GM10248 (cell line): ENCODE results near the gene FIBIN.

Experiments used
- CTCF ChIA-PET: fragments of 300-600 bp; sonication (Branson Sonifier 250); formaldehyde crosslinking; extraction: SDS; loops from one replicate; lab custom pipeline; 2021; ENCODE audit warnings: antibody characterized with exemption; lab: Yijun Ruan, JAX
- POLR2A ChIA-PET: fragments of 350-650 bp; sonication (Branson Sonifier 250); formaldehyde crosslinking; extraction: SDS; loops from one replicate; lab custom pipeline; 2020; ENCODE audit warnings: antibody characterized with exemption; lab: Yijun Ruan, JAX
- DNase-seq: peaks from one replicate; pipeline ENCODE4 v3.0.0; 2012; ENCODE audit errors: extremely low spot score
- TF ChIP-seq, protein P1 (sequence below): IDR thresholded peaks from 2 replicates; pipeline ENCODE4 v1.5.1; 2012; ENCODE audit warnings: mild to moderate bottlenecking, low read depth; ENCODE audit errors: extremely low read depth, missing control alignments, control extremely low read depth

The FIBIN gene

DNA sequence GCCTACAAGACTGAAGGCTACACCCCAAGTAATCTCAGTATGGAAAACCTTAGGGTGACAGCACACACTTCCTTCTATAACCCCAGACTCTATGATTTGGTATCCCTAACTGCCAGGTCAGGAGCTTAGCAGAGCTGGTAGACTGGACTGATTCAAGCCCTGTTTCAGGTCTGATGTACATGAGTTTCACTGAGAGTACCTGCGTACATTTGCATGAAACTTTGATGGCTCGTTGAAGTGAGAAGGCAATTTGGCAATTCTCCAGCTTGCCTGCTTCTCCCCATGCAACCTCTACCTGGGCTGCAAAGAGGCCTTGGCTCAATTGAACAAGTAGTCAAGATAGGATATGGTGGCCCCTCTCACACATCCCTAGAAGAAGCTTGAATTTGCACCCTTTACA lies 10.2 kb downstream of the FIBIN start:
- POLR2A ChIA-PET: no interaction called here
- TF ChIP-seq, protein P1, sequence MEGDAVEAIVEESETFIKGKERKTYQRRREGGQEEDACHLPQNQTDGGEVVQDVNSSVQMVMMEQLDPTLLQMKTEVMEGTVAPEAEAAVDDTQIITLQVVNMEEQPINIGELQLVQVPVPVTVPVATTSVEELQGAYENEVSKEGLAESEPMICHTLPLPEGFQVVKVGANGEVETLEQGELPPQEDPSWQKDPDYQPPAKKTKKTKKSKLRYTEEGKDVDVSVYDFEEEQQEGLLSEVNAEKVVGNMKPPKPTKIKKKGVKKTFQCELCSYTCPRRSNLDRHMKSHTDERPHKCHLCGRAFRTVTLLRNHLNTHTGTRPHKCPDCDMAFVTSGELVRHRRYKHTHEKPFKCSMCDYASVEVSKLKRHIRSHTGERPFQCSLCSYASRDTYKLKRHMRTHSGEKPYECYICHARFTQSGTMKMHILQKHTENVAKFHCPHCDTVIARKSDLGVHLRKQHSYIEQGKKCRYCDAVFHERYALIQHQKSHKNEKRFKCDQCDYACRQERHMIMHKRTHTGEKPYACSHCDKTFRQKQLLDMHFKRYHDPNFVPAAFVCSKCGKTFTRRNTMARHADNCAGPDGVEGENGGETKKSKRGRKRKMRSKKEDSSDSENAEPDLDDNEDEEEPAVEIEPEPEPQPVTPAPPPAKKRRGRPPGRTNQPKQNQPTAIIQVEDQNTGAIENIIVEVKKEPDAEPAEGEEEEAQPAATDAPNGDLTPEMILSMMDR: no peak
- DNase-seq: no peak
- CTCF ChIA-PET: no interaction called here

DNA sequence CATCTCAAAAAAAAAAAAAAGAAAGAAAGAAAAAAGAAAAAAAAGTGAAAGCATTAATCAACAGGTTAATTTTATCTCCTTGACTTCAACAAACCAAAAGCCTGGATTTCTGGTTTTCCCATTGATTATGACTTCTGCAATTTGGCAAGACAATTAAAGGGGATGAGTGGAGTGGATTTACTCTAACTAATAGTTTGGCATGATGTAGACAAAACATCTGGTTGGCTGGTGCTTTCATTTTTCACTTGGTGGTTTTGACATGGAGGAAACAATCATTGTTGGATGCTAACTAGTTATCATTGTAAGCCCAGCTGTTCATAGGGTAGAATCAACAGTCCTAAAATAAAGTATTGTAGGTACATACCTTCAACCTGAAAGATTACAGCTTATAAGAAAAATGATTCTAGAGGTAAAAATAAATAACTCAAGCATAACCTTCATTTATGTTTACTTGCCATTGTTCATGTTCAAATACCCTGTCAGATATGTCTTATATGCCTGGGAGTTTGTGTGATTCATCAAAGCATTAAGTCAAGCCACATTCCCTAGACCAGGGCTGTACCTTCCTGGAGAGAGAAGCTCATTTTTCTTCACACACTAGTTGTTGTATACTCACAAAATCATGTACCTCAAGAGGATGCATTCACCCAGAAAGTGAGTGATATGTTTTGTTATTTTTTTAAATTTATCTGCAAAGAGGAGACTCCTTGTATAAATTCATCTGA lies 15.1 kb downstream of the FIBIN start:
- no peak for DNase-seq
- TF ChIP-seq, protein P1: no peak
- ChIA-PET POLR2A (no interaction called here), CTCF (no interaction called here)

DNA sequence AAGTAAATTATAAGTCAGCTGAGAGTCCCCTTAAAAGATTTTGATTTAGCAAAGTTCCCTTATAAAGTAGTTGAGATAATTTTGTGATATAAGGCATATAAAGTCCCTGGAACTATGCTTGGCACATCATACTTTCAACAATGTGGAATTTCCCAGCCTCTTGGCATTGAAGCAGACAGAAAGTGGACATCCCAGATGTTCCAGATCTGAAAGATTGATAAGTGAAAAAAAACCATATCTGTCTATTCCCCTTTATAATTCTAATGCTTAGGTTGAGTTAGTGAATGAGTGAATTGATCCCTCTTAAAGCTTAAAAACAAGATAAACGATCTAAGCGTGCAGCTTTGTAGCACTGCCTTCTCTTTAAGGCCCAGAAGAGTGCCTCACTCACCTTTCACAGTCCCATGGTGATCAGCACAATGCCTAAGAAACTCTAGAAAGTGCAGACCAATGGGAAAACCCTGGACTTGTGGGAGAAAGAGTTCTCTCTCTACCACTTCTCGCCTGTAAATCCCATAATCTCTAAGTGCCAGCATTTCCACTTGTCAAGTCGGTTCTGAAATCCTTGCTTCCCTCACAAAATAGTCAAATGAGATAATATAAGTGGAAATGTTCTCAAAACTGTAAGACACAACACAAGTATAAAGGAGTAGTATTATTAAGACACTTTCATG lies 17.8 kb downstream of the FIBIN start:
- TF ChIP-seq, protein P1: no peak
- CTCF ChIA-PET: no interaction called here
- POLR2A ChIA-PET: no interaction called here
- no peak for DNase-seq

DNA sequence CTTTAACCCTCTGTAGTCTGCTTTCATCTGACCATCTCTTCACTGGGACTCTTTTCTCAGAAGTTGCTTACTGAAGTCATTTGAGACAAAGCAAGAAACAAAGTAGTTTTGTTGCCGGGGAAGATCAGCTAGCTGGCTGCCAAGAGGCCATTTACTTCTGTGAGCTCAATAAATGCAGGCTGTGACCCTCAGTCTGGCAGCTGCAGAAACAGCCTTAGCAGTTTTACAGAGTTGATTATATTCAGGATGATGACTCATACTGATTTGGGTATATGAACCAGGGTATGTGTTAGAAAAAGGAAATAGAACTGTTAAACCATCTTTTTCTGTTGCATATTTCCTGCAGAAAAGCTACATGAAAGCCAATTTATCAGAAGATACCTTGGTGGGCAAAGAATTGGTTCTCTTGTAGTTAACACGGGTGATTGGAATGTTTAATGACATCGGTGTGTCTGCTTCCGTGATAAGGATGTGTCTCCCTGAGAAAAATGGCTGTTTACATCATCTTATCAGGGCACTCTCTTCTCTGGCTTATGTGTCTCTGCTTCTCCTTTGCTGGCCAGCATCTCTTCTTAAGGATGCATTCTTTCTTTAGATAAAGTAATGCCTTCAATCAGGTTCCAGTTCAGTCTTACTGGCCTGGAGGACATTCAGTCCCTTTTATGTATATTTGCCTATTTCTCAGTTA lies 18.5 kb downstream of the FIBIN start:
- ChIA-PET CTCF (no interaction called here), POLR2A (no interaction called here)

DNA sequence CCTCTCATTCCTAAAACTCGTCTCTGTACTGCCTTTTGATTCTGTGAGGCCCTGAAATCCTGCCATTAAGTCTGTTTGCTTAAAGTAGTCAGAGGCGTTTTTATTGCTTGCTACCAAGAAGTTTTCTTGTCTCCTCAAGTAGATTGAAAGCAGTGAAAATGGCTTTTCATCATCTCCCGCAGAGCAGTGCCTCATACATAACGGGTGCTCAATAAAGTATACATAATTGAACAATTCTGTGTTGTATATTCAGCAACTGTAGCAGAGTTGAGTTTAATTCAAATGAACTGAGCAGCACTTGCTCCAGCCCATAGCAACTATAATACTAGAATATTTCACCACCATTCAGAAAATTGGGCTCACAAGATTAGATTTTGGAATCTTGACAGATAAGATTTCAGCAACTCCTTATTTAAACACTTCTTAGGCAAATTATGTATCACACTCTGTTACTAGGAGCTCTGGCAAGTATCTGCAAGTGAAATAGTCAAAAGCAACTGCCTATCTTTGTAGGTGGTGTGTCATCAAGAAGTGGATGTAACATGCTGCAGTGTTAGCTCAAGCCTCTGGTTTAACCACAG lies 20.0 kb downstream of the FIBIN start:
- DNase-seq: no peak
- ChIA-PET CTCF (no interaction called here), POLR2A (no interaction called here)
- TF ChIP-seq, protein P1: no peak

More for the DNA sequence above, 18.5 kb downstream of the FIBIN start:
- no peak for DNase-seq
- TF ChIP-seq, protein P1: no peak

DNA sequence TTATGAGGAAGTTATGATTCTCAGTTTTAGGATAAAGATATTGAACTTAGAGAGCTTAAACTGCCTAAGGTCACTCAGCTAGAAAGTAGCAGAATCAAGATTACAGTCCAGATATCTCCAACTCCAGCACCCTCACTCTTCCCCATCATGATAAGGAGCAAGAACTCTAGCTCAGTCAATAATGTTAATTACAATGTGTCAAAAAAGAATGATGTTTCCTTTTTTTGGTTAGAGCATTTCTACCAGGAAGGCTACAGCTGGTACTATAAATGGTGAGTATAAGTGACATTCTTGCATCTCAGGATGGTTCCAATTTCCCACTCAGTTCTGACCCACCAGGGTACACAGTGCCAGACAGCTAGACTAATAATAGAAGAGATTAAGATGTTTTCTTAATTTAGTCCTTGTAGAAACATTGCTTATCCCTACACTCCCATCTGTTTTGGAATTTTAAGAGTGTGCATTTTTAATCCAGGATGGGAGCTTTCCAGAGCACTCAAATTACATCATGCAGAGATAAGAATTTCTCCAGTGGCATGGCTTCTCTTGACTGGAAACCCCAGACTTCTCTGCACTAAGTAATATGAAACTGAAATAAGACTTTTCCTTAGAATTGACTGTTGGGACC lies 25.1 kb downstream of the FIBIN start:
- DNase-seq: no peak
- ChIA-PET POLR2A (no interaction called here), CTCF (no interaction called here)
- TF ChIP-seq, protein P1: no peak
